ENCODE results near the gene THAP12. TPM values are rescaled to one million over a fixed set of nuclear protein-coding genes. Genes with fewer than 3 reads are reported as not detected.

The THAP12 gene
- total RNA-seq, 6 experiments from 2014 or later = 32.7 to 42.2 (median 36.3) TPM

DNA sequence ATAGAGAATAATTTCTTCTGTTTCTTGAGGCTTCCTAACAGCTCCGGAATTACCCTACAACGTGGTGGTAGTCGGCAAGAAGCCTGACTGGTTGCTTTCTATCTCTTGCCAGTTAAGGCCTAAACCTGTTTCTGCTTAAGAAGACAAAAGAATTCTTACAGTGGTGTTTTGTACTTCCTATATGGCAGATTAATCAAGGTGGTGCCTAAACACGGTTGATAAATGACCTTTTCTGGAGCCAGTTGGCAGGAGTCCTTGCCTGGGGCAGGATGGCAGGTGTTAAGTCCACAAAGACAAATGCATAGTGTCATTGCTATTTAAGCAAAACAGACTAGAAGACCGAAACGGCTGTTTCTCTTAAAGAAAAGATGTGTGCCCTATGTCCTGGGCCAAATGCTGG is 10.1 kb upstream of the THAP12 start:
- no peaks in the 10 kb centered on the region for H3K9me3 Mint-ChIP-seq
- peaks cover 8% of the 10 kb centered on the region for H3K27me3 Mint-ChIP-seq (ENCODE audit: insufficient read depth)
- H3K4me1 Mint-ChIP-seq (ENCODE audit: low read depth) = no peaks in the 10 kb centered on the region
- H3K4me3 Mint-ChIP-seq = no peak overlapping the region
- TF ChIP-seq, protein P1, sequence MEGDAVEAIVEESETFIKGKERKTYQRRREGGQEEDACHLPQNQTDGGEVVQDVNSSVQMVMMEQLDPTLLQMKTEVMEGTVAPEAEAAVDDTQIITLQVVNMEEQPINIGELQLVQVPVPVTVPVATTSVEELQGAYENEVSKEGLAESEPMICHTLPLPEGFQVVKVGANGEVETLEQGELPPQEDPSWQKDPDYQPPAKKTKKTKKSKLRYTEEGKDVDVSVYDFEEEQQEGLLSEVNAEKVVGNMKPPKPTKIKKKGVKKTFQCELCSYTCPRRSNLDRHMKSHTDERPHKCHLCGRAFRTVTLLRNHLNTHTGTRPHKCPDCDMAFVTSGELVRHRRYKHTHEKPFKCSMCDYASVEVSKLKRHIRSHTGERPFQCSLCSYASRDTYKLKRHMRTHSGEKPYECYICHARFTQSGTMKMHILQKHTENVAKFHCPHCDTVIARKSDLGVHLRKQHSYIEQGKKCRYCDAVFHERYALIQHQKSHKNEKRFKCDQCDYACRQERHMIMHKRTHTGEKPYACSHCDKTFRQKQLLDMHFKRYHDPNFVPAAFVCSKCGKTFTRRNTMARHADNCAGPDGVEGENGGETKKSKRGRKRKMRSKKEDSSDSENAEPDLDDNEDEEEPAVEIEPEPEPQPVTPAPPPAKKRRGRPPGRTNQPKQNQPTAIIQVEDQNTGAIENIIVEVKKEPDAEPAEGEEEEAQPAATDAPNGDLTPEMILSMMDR (IDR thresholded peaks at IDR 0.05) = no peak
- H3K36me3 Mint-ChIP-seq (ENCODE audit: low read depth) = no peaks in the 10 kb centered on the region
- H3K27ac Mint-ChIP-seq = no peak overlapping the region
- DNase-seq = no peak

GRCh38 chr11:76388408-76388807 is 7.5 kb upstream of the THAP12 start:
- peaks cover 8% of the 10 kb centered on the region; the same call in 1 of the 2 replicates for H3K27me3 Mint-ChIP-seq (ENCODE audit: insufficient read depth)
- H3K4me1 Mint-ChIP-seq (ENCODE audit: low read depth) = no peaks in the 10 kb centered on the region
- H3K27ac Mint-ChIP-seq = no peak overlapping the region
- no peaks in the 10 kb centered on the region for H3K9me3 Mint-ChIP-seq
- no peaks in the 10 kb centered on the region for H3K36me3 Mint-ChIP-seq (ENCODE audit: low read depth)
- H3K4me3 Mint-ChIP-seq = no peak overlapping the region
- TF ChIP-seq, protein P1 (IDR thresholded peaks at IDR 0.05) = no peak
- DNase-seq = no peak

DNA sequence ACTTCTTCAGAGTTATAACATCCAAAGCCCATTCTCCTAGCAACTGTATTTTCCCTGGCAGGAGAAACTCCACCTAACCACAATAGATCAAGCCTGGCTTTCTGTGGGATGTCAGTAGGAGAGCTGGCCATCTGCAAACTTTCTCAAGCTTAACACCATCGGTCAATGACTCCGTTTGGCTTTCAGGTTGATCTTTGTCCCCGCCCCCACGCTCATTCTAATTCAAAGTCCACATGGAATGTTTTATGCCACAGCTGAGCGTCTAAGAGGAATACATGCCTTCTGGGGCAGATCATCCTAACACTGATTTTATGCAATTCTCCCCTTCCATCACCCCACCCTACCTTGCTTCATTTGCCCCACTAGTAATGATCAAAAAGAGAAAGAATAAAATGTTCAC is 5.0 kb upstream of the THAP12 start:
- H3K4me3 Mint-ChIP-seq = no peak overlapping the region
- H3K27ac Mint-ChIP-seq = no peak overlapping the region
- TF ChIP-seq, protein P1 (IDR thresholded peaks at IDR 0.05) = no peak
- no peaks in the 10 kb centered on the region for H3K9me3 Mint-ChIP-seq
- H3K27me3 Mint-ChIP-seq (ENCODE audit: insufficient read depth) = no peaks in the 10 kb centered on the region; the same call in 1 of the 2 replicates
- no peaks in the 10 kb centered on the region for H3K36me3 Mint-ChIP-seq (ENCODE audit: low read depth)
- no peak for DNase-seq
- peaks cover 16% of the 10 kb centered on the region for H3K4me1 Mint-ChIP-seq (ENCODE audit: low read depth)

- H3K27me3 Mint-ChIP-seq (ENCODE audit: insufficient read depth) = no peaks in the 10 kb centered on the region; the same call in 1 of the 2 replicates
These were observed 1.3 kb upstream of the THAP12 start for GRCh38 chr11:76382209-76382608.

GRCh38 chr11:76380159-76380976 is 564 bp downstream of the THAP12 start:
- no peaks in the 10 kb centered on the region; the same call in 1 of the 2 replicates for H3K27me3 Mint-ChIP-seq (ENCODE audit: insufficient read depth)
- no peaks in the 10 kb centered on the region for H3K9me3 Mint-ChIP-seq
- peaks cover 52% of the 10 kb centered on the region for H3K4me1 Mint-ChIP-seq (ENCODE audit: low read depth)
- peak overlapping the region; percentile 90 for H3K27ac Mint-ChIP-seq
- TF ChIP-seq, protein P1 (IDR thresholded peaks at IDR 0.05) = no peak
- H3K36me3 Mint-ChIP-seq (ENCODE audit: low read depth) = peaks cover 6% of the 10 kb centered on the region; the same call in 1 of the 2 replicates
- peak; percentile 25 for DNase-seq
- H3K4me3 Mint-ChIP-seq = peak overlapping the region; percentile 97

More at GRCh38 chr11:76382209-76382608, 1.3 kb upstream of the THAP12 start:
- Mint-ChIP-seq H3K4me3 (peak overlapping the region; percentile 98), H3K27ac (no peak overlapping the region), H3K9me3 (no peaks in the 10 kb centered on the region), H3K4me1 (ENCODE audit: low read depth) (peaks cover 37% of the 10 kb centered on the region), H3K36me3 (ENCODE audit: low read depth) (peaks cover 6% of the 10 kb centered on the region; the same call in 1 of the 2 replicates)
- TF ChIP-seq, protein P1 (IDR thresholded peaks at IDR 0.05) = no peak
- no peak for DNase-seq

Measured in HFFc6 (cell line).